Measurements from ENCODE around the gene ACTA2. TPM values are rescaled to one million over a fixed set of nuclear protein-coding genes. Genes with fewer than 3 reads are reported as not detected.

ACTA2 gene
- polyA plus RNA-seq, 1 experiment = 815 TPM

DNA sequence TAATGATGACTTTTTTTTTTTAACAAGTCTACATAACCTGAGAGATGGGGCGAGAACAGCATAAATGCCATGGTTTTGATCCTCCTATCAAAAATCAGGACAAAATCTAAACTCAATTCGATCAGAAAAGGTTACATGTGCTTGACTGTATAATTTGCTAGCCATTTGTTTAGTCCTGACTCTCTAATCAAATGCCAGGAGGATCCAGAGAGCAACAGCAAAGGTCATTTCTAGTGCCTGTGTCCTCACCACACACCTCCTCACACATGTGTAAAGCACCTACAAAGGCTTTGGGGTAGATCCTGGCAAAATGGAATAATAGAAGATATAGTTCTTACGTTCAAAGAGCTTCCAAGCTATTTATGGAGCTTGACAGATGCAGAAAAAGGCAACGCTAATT lies 27.0 kb upstream of the ACTA2 start:
- Histone ChIP-seq H3K27ac (ENCODE audit: low read depth, low read length) (no peak overlapping the region), H3K27me3 (ENCODE audit: control insufficient read depth, insufficient read depth, low read length) (no peaks in the 10 kb centered on the region), H3K9me3 (ENCODE audit: control insufficient read depth, insufficient read depth, low read length) (no peaks in the 10 kb centered on the region), H3K4me3 (ENCODE audit: low read depth, low read length) (no peak overlapping the region)
- POLR2A ChIA-PET = interaction anchor here (1.3 kb wide), 1 partner anchor 27 kb away, joined by 3 read pairs; the partner anchor contains the start of gene ACTA2
- TF ChIP-seq CTCF (IDR thresholded peaks at IDR 0.05; ENCODE audit: low read depth, low read length) = no peak
- no peak for DNase-seq (ENCODE audit: low read depth, low spot score)
- CTCF ChIA-PET = interaction anchor here (0.9 to 1.8 kb wide), 6 partner anchors 10 to 143 kb away, joined by 3 to 8 read pairs (median 6); no protein-coding TSS in a partner anchor

GRCh38 chr10:88979153-88979562 lies 26.6 kb upstream of the ACTA2 start:
- ChIA-PET POLR2A (no interaction called here), CTCF (interaction anchor here (0.9 to 1.7 kb wide), 5 partner anchors 9 to 143 kb away, joined by 3 to 14 read pairs (median 7); no protein-coding TSS in a partner anchor)
- DNase-seq (ENCODE audit: low read depth, low spot score) = no peak
- TF ChIP-seq CTCF (IDR thresholded peaks at IDR 0.05; ENCODE audit: low read depth, low read length) = no peak
- H3K4me3 ChIP-seq (ENCODE audit: low read depth, low read length) = no peak overlapping the region
- no peak overlapping the region for H3K27ac ChIP-seq (ENCODE audit: low read depth, low read length)
- H3K9me3 ChIP-seq (ENCODE audit: control insufficient read depth, insufficient read depth, low read length) = no peaks in the 10 kb centered on the region
- no peaks in the 10 kb centered on the region for H3K27me3 ChIP-seq (ENCODE audit: control insufficient read depth, insufficient read depth, low read length)

DNA sequence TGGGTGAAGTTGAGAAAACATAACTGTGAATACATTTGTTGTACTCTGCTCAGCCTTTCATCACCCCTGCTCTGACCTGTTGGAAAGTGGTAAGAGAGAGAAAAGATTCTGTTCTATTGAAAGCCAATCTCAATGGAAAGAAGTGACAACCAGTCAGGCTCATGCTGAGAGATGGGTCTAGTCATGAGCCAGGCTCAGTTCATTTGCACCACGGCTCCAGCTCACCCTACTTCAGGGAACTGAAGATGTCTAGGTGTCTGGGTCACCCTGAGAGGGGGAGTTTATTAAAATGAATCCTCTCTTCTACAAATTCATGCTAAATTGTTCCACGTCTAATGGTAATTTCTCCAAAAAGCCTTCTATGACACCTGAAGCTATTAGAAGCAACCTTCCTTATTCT lies 25.9 kb upstream of the ACTA2 start:
- TF ChIP-seq CTCF (IDR thresholded peaks at IDR 0.05; ENCODE audit: low read depth, low read length) = no peak
- no peaks in the 10 kb centered on the region for H3K27me3 ChIP-seq (ENCODE audit: control insufficient read depth, insufficient read depth, low read length)
- no peak overlapping the region for H3K4me3 ChIP-seq (ENCODE audit: low read depth, low read length)
- H3K9me3 ChIP-seq (ENCODE audit: control insufficient read depth, insufficient read depth, low read length) = no peaks in the 10 kb centered on the region
- ChIA-PET POLR2A (no interaction called here), CTCF (interaction anchor here (0.9 to 1.7 kb wide), 5 partner anchors 9 to 142 kb away, joined by 3 to 14 read pairs (median 7); no protein-coding TSS in a partner anchor)
- DNase-seq (ENCODE audit: low read depth, low spot score) = no peak
- H3K27ac ChIP-seq (ENCODE audit: low read depth, low read length) = no peak overlapping the region

DNA sequence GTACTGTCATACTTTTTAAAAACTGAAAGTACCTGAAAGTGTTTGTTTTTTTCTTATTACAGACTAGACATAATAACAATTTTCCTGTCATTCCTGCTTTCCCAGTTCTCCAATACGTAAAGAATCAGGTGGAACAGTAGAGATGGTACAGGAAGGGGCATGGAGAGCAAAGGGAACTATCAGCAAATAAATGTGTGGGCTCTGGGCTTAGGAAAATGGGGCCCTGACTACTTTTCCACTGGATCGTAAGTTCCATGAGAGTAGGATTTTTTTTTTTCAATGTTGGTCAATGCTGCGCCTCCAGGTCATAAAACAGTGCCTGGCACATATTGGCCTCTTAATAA lies 22.8 kb upstream of the ACTA2 start:
- Histone ChIP-seq H3K27ac (ENCODE audit: low read depth, low read length) (no peak overlapping the region), H3K9me3 (ENCODE audit: control insufficient read depth, insufficient read depth, low read length) (no peaks in the 10 kb centered on the region), H3K4me3 (ENCODE audit: low read depth, low read length) (peak overlapping the region; percentile 50), H3K27me3 (ENCODE audit: control insufficient read depth, insufficient read depth, low read length) (no peaks in the 10 kb centered on the region)
- POLR2A ChIA-PET = no interaction called here
- DNase-seq (ENCODE audit: low read depth, low spot score) = no peak
- TF ChIP-seq CTCF (IDR thresholded peaks at IDR 0.05; ENCODE audit: low read depth, low read length) = no peak
- CTCF ChIA-PET = interaction anchor here (0.6 to 2.5 kb wide), 4 partner anchors 12 to 140 kb away, joined by 4 to 17 read pairs (median 4); partner anchors contain the start of gene FAS

DNA sequence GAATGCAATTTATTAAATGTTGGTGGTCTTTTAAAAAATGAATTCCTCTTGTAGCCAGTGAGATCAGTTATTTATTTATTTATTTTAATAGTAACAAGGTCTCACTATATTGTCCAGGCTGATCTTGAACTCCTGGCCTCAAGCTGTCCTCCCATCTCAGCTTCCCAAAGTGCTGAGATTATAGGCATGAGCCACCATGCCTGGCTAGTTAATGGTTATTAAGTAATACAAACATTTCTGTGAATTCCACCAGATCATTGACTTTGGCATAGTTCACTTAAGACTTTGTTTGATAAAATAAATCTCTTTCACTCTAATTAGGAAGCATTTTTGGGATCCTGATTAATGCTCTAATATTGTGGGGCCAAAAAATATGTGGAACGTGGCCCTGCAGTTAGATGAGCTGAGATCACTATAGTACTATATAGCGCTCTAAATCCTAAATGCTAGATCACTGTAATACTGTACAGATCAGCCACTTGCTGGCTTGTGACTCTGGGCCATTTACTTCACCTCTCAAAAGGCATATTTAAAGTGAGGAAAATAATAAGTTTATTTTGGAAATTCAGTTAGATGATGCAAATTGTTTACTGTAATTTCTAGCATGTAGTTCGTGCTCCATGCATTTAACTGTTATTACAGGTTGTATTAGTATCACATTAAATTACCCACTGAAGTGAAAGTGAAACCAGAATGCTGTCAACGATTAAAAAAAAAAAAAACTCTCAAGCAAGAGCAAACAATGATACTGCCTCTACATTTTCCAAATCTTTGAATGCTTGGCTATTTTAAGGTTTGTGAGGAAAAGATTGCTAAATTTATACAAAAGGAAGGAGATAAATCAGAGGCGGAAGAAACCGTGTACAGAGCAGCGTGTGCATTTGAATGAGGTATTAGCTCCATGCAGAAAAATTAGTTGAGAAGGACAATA lies 22.1 kb upstream of the ACTA2 start:
- TF ChIP-seq CTCF (IDR thresholded peaks at IDR 0.05; ENCODE audit: low read depth, low read length) = no peak
- Histone ChIP-seq H3K4me3 (ENCODE audit: low read depth, low read length) (peak overlapping the region; percentile 50), H3K9me3 (ENCODE audit: control insufficient read depth, insufficient read depth, low read length) (no peaks in the 10 kb centered on the region), H3K27me3 (ENCODE audit: control insufficient read depth, insufficient read depth, low read length) (no peaks in the 10 kb centered on the region), H3K27ac (ENCODE audit: low read depth, low read length) (no peak overlapping the region)
- POLR2A ChIA-PET = interaction anchor here (1.1 kb wide), 1 partner anchor 22 kb away, joined by 3 read pairs; the partner anchor contains the start of gene ACTA2
- DNase-seq (ENCODE audit: low read depth, low spot score) = no peak
- CTCF ChIA-PET = interaction anchor here (0.6 to 2.5 kb wide), 2 partner anchors 12 to 42 kb away, joined by 4 to 17 read pairs; no protein-coding TSS in a partner anchor
